ENCODE results near the gene LDOC1.

- TF ChIP-seq POLR2AphosphoS5 (IDR thresholded peaks at IDR 0.05; ENCODE audit: low read depth, low read length) (no peak), CTCF (IDR thresholded peaks at IDR 0.05 in 2 of 3, conservative IDR thresholded peaks at IDR 0.05 in 1 of 3; ENCODE audit: borderline replicate concordance in 1 of 3, insufficient read depth in 1 of 3, low read depth in 2 of 3, low read length in 2 of 3) (no peak), EZH2 (IDR thresholded peaks at IDR 0.05) (no peak)
Measured at GRCh38 chrX:141201962-141202361, 25.0 kb upstream of the LDOC1 start.
